HFFc6 (cell line): ENCODE measurements around the gene ERCC1. TPM values are rescaled to one million over a fixed set of nuclear protein-coding genes. Genes with fewer than 3 reads are reported as not detected.

ENCODE experiments used
- DNase-seq: peaks from one replicate; pipeline ENCODE4 v3.0.0-alpha.2; 2018
- H3K27ac Mint-ChIP-seq: 2 replicates; pipeline ENCODE4 v1.8.0; 2020; ENCODE audit warnings: mild to moderate bottlenecking, mixed read lengths
- H3K27me3 Mint-ChIP-seq: 2 replicates; pipeline ENCODE4 v1.8.0; 2021; ENCODE audit warnings: mild to moderate bottlenecking, moderate library complexity, mixed read lengths; ENCODE audit not compliant: insufficient read depth
- H3K36me3 Mint-ChIP-seq: 2 replicates; pipeline ENCODE4 v1.8.0; 2021; ENCODE audit warnings: low read depth, mixed read lengths
- H3K4me1 Mint-ChIP-seq: 2 replicates; pipeline ENCODE4 v1.8.0; 2020; ENCODE audit warnings: low read depth, mixed read lengths
- H3K4me3 Mint-ChIP-seq: 2 replicates; pipeline ENCODE4 v1.8.0; 2020; ENCODE audit warnings: mild to moderate bottlenecking, moderate library complexity, mixed read lengths
- H3K9me3 Mint-ChIP-seq: 2 replicates; pipeline ENCODE4 v1.8.0; 2020; ENCODE audit warnings: mild to moderate bottlenecking, mixed read lengths
- total RNA-seq, 6 experiments: library from RNA; stranded (reverse); fragmentation: NEBNext Ultra II Directional; extraction: Animal tissue kit (Norgen Biotek cat#: 25700); gene quantifications; 2 replicates in 1 of 6; 3 replicates in 5 of 6; pipeline ENCODE4 v1.2.3, GENCODE V29; 2021
- TF ChIP-seq, protein P1 (sequence below): fragments of 200-600 bp; sonication (generic); IDR thresholded peaks from 2 replicates; pipeline ENCODE4 v1.5.0; 2021; ENCODE audit warnings: antibody characterized with exemption, mild to moderate bottlenecking

The ERCC1 gene
- total RNA-seq, 6 experiments from 2014 or later = 106 to 129 (median 117) TPM

DNA sequence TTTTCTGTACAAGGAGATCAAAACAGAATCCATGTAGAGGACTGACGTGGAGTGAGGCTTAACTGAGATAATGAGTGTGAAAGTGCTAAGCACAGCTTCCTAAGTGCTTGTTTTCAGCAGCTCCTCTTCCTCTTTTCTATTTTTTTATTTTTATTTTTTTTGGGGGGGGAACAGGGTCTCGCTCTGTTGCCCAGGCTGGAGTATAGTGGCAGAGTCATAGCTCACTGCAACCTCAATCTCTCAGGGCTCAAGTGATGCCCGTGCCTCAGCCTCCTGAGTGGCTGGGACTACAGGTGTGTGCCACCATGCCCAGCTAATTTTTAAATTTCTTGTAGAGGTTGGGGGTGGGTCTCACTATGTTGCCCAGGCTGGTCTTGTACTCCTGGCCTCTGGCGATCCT, 38.5 kb upstream of the ERCC1 start:
- H3K4me1 Mint-ChIP-seq = peaks cover 5% of the 10 kb centered on the region; the same call in 1 of the 2 replicates
- DNase-seq = no peak
- no peaks in the 10 kb centered on the region for H3K9me3 Mint-ChIP-seq
- H3K36me3 Mint-ChIP-seq = no peaks in the 10 kb centered on the region
- no peak overlapping the region for H3K27ac Mint-ChIP-seq
- TF ChIP-seq, protein P1, sequence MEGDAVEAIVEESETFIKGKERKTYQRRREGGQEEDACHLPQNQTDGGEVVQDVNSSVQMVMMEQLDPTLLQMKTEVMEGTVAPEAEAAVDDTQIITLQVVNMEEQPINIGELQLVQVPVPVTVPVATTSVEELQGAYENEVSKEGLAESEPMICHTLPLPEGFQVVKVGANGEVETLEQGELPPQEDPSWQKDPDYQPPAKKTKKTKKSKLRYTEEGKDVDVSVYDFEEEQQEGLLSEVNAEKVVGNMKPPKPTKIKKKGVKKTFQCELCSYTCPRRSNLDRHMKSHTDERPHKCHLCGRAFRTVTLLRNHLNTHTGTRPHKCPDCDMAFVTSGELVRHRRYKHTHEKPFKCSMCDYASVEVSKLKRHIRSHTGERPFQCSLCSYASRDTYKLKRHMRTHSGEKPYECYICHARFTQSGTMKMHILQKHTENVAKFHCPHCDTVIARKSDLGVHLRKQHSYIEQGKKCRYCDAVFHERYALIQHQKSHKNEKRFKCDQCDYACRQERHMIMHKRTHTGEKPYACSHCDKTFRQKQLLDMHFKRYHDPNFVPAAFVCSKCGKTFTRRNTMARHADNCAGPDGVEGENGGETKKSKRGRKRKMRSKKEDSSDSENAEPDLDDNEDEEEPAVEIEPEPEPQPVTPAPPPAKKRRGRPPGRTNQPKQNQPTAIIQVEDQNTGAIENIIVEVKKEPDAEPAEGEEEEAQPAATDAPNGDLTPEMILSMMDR = no peak
- H3K27me3 Mint-ChIP-seq = no peaks in the 10 kb centered on the region; the same call in 1 of the 2 replicates
- H3K4me3 Mint-ChIP-seq = no peak overlapping the region

DNA sequence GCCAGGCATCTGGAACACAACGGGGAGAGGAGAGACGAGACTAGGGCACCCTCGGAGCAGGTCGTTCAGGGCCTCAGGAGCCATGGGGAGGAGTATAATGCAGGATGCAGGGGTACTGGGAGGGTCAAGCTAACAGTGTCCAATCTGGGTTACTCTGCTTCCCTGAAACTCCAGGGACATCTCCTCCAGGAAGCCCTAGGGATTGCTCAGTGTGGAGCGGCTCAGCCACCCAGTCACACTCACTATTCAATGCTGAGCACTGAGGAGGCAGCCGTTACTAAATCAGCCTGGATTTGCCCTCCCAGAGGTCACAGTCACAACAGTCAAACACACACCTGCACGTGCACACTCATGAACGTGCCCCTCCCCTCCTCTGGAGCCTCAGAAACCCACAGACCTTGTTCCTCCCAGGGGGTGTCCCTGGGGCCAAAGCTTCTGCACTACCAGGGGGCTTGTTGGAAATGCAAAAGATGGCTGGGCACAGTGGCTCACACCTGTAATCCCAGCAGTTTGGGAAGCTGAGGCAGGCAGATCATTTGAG, 37.2 kb upstream of the ERCC1 start:
- H3K27ac Mint-ChIP-seq = no peak overlapping the region
- no peak overlapping the region for H3K4me3 Mint-ChIP-seq
- H3K27me3 Mint-ChIP-seq = peaks cover 2% of the 10 kb centered on the region
- DNase-seq = no peak
- peaks cover 8% of the 10 kb centered on the region for H3K4me1 Mint-ChIP-seq
- TF ChIP-seq, protein P1 = no peak
- H3K36me3 Mint-ChIP-seq = no peaks in the 10 kb centered on the region
- H3K9me3 Mint-ChIP-seq = no peaks in the 10 kb centered on the region

DNA sequence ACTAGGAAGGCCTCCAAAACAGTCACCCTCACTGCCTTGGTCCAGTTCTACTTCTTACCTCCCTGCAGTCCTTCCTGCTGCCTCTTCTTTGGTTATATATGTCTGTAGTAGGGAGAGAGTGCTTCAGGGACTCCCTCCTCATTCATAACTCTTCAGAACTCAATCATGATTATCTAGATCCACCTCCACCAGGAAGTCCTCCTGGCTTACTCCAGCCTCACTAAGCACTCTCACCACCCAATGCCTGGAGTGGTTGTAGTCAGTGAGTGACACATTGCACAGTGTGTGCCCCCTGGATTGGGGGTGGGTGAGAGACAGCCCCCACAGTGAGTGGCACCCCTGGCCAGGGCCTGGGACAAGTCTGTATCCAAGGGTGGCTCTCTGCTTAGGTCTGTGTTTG, 34.1 kb upstream of the ERCC1 start:
- no peak for DNase-seq
- TF ChIP-seq, protein P1 = no peak
- Mint-ChIP-seq H3K4me3 (no peak overlapping the region; the same call in 1 of the 2 replicates), H3K27me3 (peaks cover 2% of the 10 kb centered on the region), H3K4me1 (peaks cover 31% of the 10 kb centered on the region), H3K9me3 (no peaks in the 10 kb centered on the region), H3K27ac (peak overlapping the region; percentile 47), H3K36me3 (no peaks in the 10 kb centered on the region)

DNA sequence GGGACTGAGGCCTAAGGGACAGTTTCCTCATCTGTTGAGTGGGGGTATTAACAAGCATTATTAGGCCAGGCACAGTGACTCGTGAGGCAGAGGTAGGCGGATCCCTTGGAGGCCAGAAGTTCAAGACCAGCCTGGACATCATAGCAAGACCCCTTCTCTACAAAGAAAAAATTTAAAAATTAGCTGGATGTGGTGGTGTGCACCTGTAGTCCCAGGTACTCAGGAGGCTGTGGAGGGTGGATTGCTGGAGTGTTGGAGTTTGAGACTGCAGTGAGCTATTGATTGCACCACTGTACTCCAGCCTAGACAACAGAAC, 32.7 kb upstream of the ERCC1 start:
- H3K4me3 Mint-ChIP-seq = peak overlapping the region; percentile 85
- peaks cover 2% of the 10 kb centered on the region for H3K27me3 Mint-ChIP-seq
- TF ChIP-seq, protein P1 = no peak
- H3K4me1 Mint-ChIP-seq = peaks cover 41% of the 10 kb centered on the region
- no peaks in the 10 kb centered on the region for H3K9me3 Mint-ChIP-seq
- H3K36me3 Mint-ChIP-seq = no peaks in the 10 kb centered on the region
- peak overlapping the region; percentile 100 for H3K27ac Mint-ChIP-seq
- DNase-seq = no peak

DNA sequence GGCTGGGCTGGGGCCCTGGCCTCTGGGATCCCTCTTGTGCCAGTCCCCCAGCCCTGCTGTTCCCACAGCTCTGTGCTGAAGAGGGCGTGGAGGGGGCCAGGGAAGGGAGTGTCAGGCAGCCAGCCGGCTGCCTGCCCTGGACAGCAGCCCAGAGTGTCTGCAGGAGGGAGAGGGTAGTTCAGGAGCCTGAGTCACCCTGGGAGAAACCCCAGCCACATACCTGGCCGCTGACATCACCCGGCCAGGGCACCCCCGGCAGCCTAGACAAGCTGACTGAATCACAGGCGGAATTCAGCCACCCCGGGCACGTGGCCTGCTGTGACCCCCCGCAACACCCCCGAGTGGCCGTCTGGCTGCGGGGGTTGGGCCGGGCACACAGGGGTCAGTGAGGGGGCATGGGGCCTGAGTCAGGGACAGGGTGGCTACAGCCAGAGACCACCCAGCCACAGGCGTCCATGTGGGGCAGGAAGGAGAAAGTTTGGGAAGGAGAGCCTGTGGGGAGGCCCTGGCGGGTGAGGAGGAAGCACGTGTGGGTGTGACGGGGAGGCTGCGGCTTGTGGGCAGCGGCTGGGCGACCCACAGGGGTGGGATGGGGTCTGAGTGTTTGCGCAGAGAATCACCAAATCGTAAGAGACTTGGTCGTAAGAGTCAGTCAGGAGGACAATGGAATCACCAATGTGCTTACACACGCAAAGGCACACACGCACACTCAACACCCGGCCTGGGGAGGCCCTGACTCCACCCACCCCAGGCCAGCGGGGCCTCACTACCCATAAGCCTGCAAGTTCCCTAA, 32.2 kb upstream of the ERCC1 start:
- TF ChIP-seq, protein P1 = no peak
- peaks cover 46% of the 10 kb centered on the region for H3K4me1 Mint-ChIP-seq
- peak; percentile 99 for DNase-seq
- peaks cover 7% of the 10 kb centered on the region for H3K27me3 Mint-ChIP-seq
- H3K4me3 Mint-ChIP-seq = peak overlapping the region; percentile 85
- H3K27ac Mint-ChIP-seq = peak overlapping the region; percentile 100
- H3K36me3 Mint-ChIP-seq = no peaks in the 10 kb centered on the region
- H3K9me3 Mint-ChIP-seq = no peaks in the 10 kb centered on the region
